GM21360 (cell line): ENCODE measurements around the gene TMLHE.
"Not testable (repeated sequence)": the region's sequence is repeated elsewhere in the genome, so short reads cannot be mapped to it uniquely, and the experiment has no call there.

ENCODE experiments used
- ATAC-seq: cut with Tn5 transposase; IDR thresholded peaks from one replicate; pipeline ENCODE4 v1.9.1; 2021; ENCODE audit warnings: mild to moderate bottlenecking, moderate library complexity; ENCODE audit not compliant: unreplicated experiment

TMLHE gene

GRCh38 chrX:155495134-155495533 is 117.6 kb downstream of the TMLHE start:
- not testable (repeated sequence) for ATAC-seq

GRCh38 chrX:155491421-155491820 is 121.3 kb downstream of the TMLHE start:
- ATAC-seq, result not testable (repeated sequence)

DNA sequence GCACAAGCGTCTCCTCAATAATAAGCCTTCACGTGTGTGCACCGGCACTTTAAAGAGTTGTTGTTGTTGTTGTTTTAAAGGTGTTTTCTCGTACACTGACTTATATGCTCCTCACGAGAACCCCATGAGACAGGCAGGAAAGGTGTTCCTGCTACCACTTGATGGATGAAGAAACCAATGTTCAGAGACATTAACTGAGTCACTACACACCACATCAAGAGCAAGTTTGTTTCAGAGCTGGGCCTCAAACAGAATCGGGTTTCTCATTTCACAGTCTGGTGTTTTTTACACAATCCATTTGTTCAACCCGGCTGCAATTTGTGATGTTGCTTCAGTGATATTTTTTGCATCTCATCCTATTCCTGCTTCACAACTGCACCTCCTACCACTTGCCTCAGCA is 135.6 kb downstream of the TMLHE start:
- not testable (repeated sequence) for ATAC-seq

GRCh38 chrX:155466269-155466938 is 146.3 kb downstream of the TMLHE start:
- peak; percentile 55 for ATAC-seq

DNA sequence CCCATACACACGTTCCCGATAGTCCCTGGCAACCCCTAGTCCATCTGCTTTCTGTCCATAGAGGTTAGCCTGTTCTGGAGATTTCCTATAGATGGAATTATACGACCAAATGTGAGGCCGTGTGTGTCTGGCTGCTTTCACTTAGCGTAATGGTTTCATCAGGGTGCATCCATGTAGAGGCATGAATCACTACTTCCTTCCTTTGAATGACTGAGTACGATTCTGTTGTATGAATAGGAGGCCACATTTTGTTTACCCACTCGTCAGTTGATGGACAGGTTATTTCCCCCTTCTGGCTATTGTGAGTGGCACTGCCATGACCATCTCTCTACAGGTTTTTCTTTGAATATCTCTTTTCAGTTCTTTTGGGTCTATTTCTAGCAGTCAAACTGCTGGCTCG is 152.3 kb downstream of the TMLHE start:
- not testable (repeated sequence) for ATAC-seq

- peak; percentile 71 for ATAC-seq
Observed at GRCh38 chrX:155458471-155458870, 154.3 kb downstream of the TMLHE start, which contains the start of gene F8A3. Gene F8A3 (minus strand): TSS chrX:155458620. CDS start chrX:155458600, 20 bp downstream.

DNA sequence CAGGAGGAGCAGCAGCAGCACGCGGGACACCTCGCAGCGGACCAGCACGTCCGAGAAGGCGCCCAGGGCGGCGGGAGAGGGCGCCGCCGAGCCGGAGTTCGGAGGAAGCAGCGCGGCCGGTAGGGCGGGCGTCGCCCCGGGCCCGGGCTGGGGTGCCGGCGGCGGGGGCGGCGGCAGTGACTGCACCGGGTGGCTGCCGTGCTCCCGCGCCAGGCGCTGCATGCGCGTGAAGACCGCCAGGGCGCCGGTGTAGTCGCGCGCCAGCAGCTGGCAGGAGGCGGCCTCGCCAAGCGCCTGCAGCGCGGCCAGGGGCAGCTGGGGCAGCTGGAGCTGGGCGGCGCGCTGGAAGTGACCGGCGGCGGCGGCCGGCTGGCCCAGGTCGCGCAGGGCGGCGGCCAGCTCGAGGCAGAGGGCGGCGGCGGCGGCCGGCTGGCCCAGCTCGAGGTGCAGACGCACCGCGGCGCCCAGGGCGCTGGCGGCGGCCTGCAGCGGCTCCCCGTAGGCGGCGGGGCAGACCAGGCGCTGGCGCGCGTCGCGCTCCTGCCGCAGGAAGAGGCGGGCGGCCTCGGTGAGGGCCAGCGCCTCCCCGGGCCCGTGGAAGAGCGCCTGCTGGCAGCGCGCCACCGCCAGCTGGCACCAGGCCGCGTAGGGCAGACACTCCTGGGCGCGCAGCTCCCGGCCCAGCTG is 154.8 kb downstream of the TMLHE start:
- peak; percentile 47 for ATAC-seq

GRCh38 chrX:155441097-155441496 is 171.7 kb downstream of the TMLHE start:
- no peak for ATAC-seq
